KOPT-K1 (cell line): ENCODE results near the gene DIP2A.
"Not testable (repeated sequence)": the region's sequence is repeated elsewhere in the genome, so short reads cannot be mapped to it uniquely, and the experiment has no call there.

ENCODE experiments used
- H3K27ac ChIP-seq: fragments of 200-600 bp; sonication (generic); 2 replicates; pipeline ENCODE4 v1.5.1; 2016; ENCODE audit warnings: antibody characterized with exemption, mild to moderate bottlenecking, low read depth, low read length; ENCODE audit not compliant: poor library complexity, severe bottlenecking
- H3K36me3 ChIP-seq: fragments of 200-600 bp; sonication (generic); 2 replicates; pipeline ENCODE4 v1.5.1; 2017; ENCODE audit warnings: antibody characterized with exemption, mild to moderate bottlenecking, low read length, moderate library complexity; ENCODE audit not compliant: insufficient read depth
- H3K9me3 ChIP-seq: fragments of 200-600 bp; sonication (generic); 2 replicates; pipeline ENCODE4 v1.5.1; 2017; ENCODE audit warnings: antibody characterized with exemption, low read length, mild to moderate bottlenecking; ENCODE audit not compliant: insufficient read depth, poor library complexity, severe bottlenecking

DIP2A gene

GRCh38 chr21:46568562-46568961 is 109.9 kb downstream of the DIP2A start:
- Histone ChIP-seq H3K9me3 (peaks cover 8% of the 10 kb centered on the region), H3K27ac (no peak overlapping the region), H3K36me3 (peaks cover 86% of the 10 kb centered on the region)

- H3K27ac ChIP-seq = no peak overlapping the region
- H3K36me3 ChIP-seq = peaks cover 81% of the 10 kb centered on the region
- peaks cover 8% of the 10 kb centered on the region for H3K9me3 ChIP-seq
Observed at GRCh38 chr21:46569081-46569480, 110.4 kb downstream of the DIP2A start.

DNA sequence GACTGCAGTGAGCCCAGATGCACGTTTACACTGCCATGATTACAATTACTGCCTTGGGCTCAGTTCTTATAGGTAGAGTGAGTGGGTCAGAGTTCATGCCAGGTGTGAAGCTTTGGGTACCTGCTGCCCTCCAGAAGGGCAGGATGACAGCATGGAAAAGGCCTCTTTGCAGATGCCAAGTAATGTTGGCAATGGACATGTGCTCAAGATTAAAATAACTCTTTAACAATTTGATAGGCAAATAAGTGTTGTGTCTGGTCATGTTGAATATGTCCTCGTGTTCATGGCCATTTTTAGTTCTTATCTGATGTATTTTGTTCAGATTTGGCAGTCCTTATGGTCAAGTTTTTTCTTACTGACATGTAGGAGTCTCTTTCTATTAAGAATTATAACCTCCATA is 111.4 kb downstream of the DIP2A start:
- H3K9me3 ChIP-seq = peaks cover 8% of the 10 kb centered on the region
- H3K36me3 ChIP-seq = peaks cover 71% of the 10 kb centered on the region
- no peak overlapping the region for H3K27ac ChIP-seq

- peaks cover 8% of the 10 kb centered on the region for H3K9me3 ChIP-seq
- H3K27ac ChIP-seq = no peak overlapping the region
- peaks cover 68% of the 10 kb centered on the region for H3K36me3 ChIP-seq
Observed at GRCh38 chr21:46570631-46571030, 111.9 kb downstream of the DIP2A start.

DNA sequence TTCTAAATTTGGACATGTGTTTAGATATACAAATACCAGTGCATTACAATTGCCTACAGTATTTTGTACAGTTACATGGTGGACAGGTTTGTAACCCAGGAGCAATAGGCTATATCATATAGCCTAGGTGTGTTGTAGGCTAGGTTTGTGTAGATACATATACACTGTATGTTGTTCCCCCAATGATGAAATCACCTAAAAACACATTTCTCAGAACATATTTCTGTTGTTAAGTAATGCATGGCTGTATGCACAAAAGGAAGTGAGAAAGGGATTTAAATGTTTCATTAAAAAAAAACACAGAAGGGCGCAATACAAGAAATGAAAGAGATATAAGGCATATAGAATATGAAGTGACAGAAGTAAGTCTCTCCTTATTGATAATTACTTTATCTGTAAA is 114.2 kb downstream of the DIP2A start:
- H3K27ac ChIP-seq = no peak overlapping the region
- peaks cover 8% of the 10 kb centered on the region for H3K9me3 ChIP-seq
- H3K36me3 ChIP-seq = peaks cover 45% of the 10 kb centered on the region

DNA sequence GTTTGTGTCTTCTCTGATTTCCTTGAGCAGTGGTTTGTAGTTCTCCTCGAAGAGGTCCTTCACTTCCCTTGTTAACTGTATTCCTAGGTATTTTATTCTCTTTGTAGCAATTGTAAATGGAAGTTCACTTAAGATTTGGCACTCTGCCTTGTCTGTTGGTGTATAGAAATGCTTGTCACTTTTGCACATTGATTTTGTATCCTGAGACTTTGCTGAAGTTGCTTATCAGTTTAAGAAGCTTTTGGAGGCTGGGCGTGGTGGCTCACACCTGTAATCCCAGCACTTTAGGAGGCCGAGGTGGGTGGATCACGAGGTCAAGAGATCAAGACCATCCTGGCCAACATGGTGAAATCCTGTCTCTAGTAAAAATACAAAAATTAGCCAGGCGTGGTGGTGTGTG is 119.1 kb downstream of the DIP2A start:
- peaks cover 32% of the 10 kb centered on the region for H3K9me3 ChIP-seq
- H3K27ac ChIP-seq, H3K36me3 ChIP-seq: not testable (repeated sequence)

DNA sequence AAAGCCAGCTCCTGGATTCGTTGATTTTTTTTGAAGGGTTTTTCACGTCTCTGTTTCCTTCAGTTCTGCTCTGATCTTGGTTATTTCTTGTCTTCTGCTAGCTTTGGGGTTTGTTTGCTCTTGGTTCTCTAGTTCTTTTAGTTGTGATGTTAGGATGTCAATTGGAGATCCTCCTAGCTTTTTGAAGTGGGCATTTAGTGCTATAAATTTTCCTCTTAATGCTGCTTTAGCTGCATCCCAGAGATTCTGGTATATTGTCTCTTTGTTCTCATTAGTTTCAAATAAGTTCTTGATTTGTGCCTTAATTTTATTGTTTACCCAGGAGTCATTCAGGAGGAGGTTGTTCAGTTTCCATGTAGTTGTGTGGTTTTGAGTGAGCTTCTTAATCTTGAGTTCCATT is 120.7 kb downstream of the DIP2A start:
- H3K9me3 ChIP-seq = peaks cover 38% of the 10 kb centered on the region
- H3K27ac ChIP-seq, H3K36me3 ChIP-seq: not testable (repeated sequence)

DNA sequence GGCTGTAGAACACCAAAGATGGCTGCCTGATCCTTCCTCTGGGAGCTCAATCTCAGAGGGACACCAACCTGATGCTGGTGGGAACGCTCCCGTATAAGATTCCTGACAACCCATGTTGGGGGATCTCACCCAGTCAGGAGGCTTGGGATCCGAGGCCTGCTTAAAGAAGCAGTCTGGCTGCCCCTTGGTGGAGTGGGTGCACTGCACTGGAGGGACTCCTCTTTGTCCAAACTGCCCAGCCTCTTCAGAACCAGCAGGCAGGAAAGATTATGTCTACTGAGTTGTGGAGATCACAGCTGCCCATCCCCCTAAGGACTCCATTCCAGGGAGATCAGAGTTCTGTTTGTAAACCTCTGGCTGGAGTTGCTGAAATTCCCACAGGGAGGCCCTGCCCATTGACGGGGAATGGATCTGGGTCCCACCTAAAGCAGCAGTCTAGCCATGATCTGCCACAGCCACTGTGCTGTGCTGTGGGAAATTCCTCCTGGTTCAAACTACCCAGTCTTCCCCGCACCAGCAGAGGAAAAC is 123.2 kb downstream of the DIP2A start:
- H3K36me3 ChIP-seq = no peaks in the 10 kb centered on the region; the same call in 1 of the 2 replicates
- H3K27ac ChIP-seq = no peak overlapping the region
- peaks cover 46% of the 10 kb centered on the region for H3K9me3 ChIP-seq

DNA sequence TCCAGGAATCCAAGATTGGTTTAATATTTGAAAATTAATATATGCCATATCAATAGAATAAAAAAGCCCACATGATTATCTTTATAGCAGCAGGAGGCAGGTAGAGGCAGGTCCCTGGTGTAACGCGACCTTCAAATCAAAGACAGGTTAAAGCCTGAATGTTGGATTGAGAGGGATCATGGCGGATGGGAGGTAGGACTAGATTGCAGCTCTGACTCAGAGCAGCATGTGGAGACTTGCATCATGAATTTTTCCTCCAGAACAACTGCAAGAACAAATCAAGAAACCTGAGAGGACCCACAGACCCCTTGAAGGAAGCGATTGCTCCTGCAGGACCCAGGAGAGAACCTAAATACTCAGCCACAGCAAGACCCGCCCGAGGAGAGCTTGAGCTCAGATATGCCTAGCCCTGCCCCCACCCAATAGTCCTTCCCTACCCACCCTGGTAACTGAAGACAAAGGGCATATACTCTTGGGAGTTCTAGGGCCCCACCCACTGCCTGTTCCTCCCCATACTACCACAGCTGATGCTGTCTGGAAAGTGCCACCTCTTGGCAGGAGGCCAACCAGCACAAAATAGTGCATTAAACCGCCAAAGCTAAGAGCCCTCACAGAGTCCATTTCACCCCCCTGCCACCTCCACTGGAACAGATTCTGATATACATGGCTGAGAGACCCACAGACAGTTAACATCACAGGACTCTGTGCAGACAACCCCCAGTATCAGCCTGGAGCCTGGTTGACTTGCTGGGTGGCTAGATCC is 126.7 kb downstream of the DIP2A start:
- H3K27ac ChIP-seq = no peak overlapping the region
- H3K9me3 ChIP-seq = peaks cover 34% of the 10 kb centered on the region
- no peaks in the 10 kb centered on the region; the same call in 1 of the 2 replicates for H3K36me3 ChIP-seq

GRCh38 chr21:46594276-46594675 is 135.6 kb downstream of the DIP2A start:
- Histone ChIP-seq H3K36me3 (no peaks in the 10 kb centered on the region), H3K27ac (no peak overlapping the region), H3K9me3 (peaks cover 27% of the 10 kb centered on the region)

GRCh38 chr21:46596201-46596600 is 137.5 kb downstream of the DIP2A start:
- Histone ChIP-seq H3K27ac (no peak overlapping the region), H3K36me3 (no peaks in the 10 kb centered on the region), H3K9me3 (peaks cover 27% of the 10 kb centered on the region)

DNA sequence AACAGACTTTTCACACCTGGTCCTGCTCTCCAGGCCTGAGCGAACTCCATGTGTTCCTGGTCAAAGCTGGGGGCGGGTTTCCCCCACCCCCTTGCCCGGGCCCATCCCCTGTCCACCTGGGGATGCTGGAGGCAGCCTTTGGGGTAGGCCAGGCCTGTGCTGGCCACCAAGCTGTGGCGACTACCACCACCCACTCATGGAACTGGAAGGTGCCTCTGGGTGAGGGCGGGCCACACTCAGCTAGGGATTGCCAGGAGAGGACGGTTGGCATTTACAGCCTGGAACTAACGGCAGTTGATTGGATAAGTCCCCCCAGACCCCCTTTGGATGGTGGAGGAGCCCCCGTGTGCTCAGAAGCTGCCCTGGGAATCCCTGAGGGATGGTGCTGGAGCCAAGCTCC is 138.3 kb downstream of the DIP2A start:
- Histone ChIP-seq H3K36me3 (no peaks in the 10 kb centered on the region), H3K9me3 (peaks cover 27% of the 10 kb centered on the region), H3K27ac (no peak overlapping the region)

- H3K9me3 ChIP-seq = peaks cover 26% of the 10 kb centered on the region
- H3K27ac ChIP-seq = no peak overlapping the region
- H3K36me3 ChIP-seq = no peaks in the 10 kb centered on the region
Observed at GRCh38 chr21:46597896-46598343, 139.2 kb downstream of the DIP2A start.

- peaks cover 17% of the 10 kb centered on the region for H3K9me3 ChIP-seq
- H3K27ac ChIP-seq = no peak overlapping the region
- no peaks in the 10 kb centered on the region for H3K36me3 ChIP-seq
Observed at GRCh38 chr21:46598581-46599572, 140.2 kb downstream of the DIP2A start.

DNA sequence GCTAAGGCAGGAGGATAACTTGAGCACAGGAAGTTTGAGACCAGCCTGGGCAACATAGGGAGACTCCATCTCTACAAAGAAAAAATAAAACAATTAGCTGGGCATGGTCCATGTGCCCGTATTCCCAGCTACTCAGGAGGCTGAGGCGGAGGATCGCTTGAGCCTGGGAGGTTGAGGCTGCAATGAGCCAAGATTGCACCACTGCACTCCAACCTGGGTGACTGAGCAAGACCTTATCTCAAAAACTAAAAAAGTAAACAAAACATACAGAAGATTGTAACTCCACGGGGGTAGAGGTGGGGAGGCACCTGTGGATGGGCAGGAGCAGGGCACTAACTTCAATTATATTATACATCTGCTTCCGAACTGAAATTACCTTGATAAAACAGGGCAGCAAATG is 141.6 kb downstream of the DIP2A start:
- Histone ChIP-seq H3K27ac (no peak overlapping the region), H3K9me3 (peaks cover 2% of the 10 kb centered on the region)

More for the DNA sequence above, 141.6 kb downstream of the DIP2A start:
- H3K36me3 ChIP-seq = no peaks in the 10 kb centered on the region
